KMS-11 (cell line): ENCODE data around the gene PTPRN2.
"Not testable (repeated sequence)": the region's sequence is repeated elsewhere in the genome, so short reads cannot be mapped to it uniquely, and the experiment has no call there.

Source experiments
- H2AFZ ChIP-seq: fragments of 200-600 bp; sonication (generic); 2 replicates; pipeline ENCODE4 v1.6.1; 2016; ENCODE audit warnings: antibody characterized with exemption, mixed run types, low read depth
- H3K27ac ChIP-seq: fragments of 200-600 bp; sonication (generic); 2 replicates; pipeline ENCODE4 v1.6.1; 2016; ENCODE audit warnings: mild to moderate bottlenecking, mixed run types
- H3K27me3 ChIP-seq: fragments of 200-600 bp; sonication (generic); 2 replicates; pipeline ENCODE4 v1.6.1; 2017; ENCODE audit warnings: mild to moderate bottlenecking, low read depth, mixed run types, moderate library complexity; ENCODE audit not compliant: insufficient read depth
- H3K36me3 ChIP-seq: fragments of 200-600 bp; sonication (generic); 2 replicates; pipeline ENCODE4 v1.6.1; 2017; ENCODE audit warnings: mild to moderate bottlenecking, mixed run types; ENCODE audit not compliant: insufficient read depth
- H3K4me1 ChIP-seq: fragments of 200-600 bp; sonication (generic); 2 replicates; pipeline ENCODE4 v1.6.1; 2016; ENCODE audit warnings: mild to moderate bottlenecking, low read depth, mixed run types; ENCODE audit not compliant: poor library complexity, severe bottlenecking
- H3K4me2 ChIP-seq: fragments of 200-600 bp; sonication (generic); 2 replicates; pipeline ENCODE4 v1.7.0; 2016; ENCODE audit warnings: mild to moderate bottlenecking, mixed run types
- H3K4me3 ChIP-seq: fragments of 200-600 bp; sonication (generic); IDR thresholded peaks from 2 replicates; pipeline ENCODE4 v1.6.1; 2017; ENCODE audit warnings: low read depth, low read length, mixed read lengths; ENCODE audit not compliant: insufficient read depth
- H3K79me2 ChIP-seq: fragments of 200-600 bp; sonication (generic); 2 replicates; pipeline ENCODE4 v1.6.1; 2016; ENCODE audit warnings: low read depth, mixed run types; ENCODE audit not compliant: insufficient read depth
- H3K9ac ChIP-seq: fragments of 200-600 bp; sonication (generic); 2 replicates; pipeline ENCODE4 v1.6.1; 2016; ENCODE audit warnings: mild to moderate bottlenecking, mixed run types
- H4K20me1 ChIP-seq: fragments of 200-600 bp; sonication (generic); 2 replicates; pipeline ENCODE4 v1.6.1; 2016; ENCODE audit warnings: mild to moderate bottlenecking, mixed run types; ENCODE audit not compliant: insufficient read depth
- TF ChIP-seq, protein P1 (sequence below): fragments of 200-600 bp; sonication (generic); conservative IDR thresholded peaks from 2 replicates; pipeline ENCODE4 v1.6.1; 2017; ENCODE audit warnings: low read depth, mild to moderate bottlenecking, antibody characterized with exemption, low read length, moderate library complexity, mixed read lengths

The PTPRN2 gene

GRCh38 chr7:157898261-157898660 lies 689.4 kb downstream of the PTPRN2 start:
- Histone ChIP-seq H3K4me1 (no peaks in the 10 kb centered on the region), H3K27me3 (peaks cover 5% of the 10 kb centered on the region; the same call in 1 of the 2 replicates), H3K4me3 (no peak overlapping the region), H2AFZ (no peak overlapping the region), H3K79me2 (no peaks in the 10 kb centered on the region), H4K20me1 (no peaks in the 10 kb centered on the region), H3K27ac (no peak overlapping the region), H3K9ac (no peak overlapping the region), H3K4me2 (no peak overlapping the region), H3K36me3 (no peaks in the 10 kb centered on the region)
- TF ChIP-seq, protein P1, sequence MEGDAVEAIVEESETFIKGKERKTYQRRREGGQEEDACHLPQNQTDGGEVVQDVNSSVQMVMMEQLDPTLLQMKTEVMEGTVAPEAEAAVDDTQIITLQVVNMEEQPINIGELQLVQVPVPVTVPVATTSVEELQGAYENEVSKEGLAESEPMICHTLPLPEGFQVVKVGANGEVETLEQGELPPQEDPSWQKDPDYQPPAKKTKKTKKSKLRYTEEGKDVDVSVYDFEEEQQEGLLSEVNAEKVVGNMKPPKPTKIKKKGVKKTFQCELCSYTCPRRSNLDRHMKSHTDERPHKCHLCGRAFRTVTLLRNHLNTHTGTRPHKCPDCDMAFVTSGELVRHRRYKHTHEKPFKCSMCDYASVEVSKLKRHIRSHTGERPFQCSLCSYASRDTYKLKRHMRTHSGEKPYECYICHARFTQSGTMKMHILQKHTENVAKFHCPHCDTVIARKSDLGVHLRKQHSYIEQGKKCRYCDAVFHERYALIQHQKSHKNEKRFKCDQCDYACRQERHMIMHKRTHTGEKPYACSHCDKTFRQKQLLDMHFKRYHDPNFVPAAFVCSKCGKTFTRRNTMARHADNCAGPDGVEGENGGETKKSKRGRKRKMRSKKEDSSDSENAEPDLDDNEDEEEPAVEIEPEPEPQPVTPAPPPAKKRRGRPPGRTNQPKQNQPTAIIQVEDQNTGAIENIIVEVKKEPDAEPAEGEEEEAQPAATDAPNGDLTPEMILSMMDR = no peak

GRCh38 chr7:157897681-157898080 lies 689.9 kb downstream of the PTPRN2 start:
- H3K27ac ChIP-seq = no peak overlapping the region
- H3K27me3 ChIP-seq = 0 out of 2 replicates have a peak, but pooled peaks cover 1% of the 10 kb centered on the region
- H4K20me1 ChIP-seq = no peaks in the 10 kb centered on the region
- no peak overlapping the region for H3K9ac ChIP-seq
- H2AFZ ChIP-seq = no peak overlapping the region
- TF ChIP-seq, protein P1 = no peak
- no peak overlapping the region for H3K4me2 ChIP-seq
- no peaks in the 10 kb centered on the region for H3K36me3 ChIP-seq
- H3K79me2 ChIP-seq = no peaks in the 10 kb centered on the region
- H3K4me1 ChIP-seq = no peaks in the 10 kb centered on the region
- no peak overlapping the region for H3K4me3 ChIP-seq

GRCh38 chr7:157896774-157897555 lies 690.7 kb downstream of the PTPRN2 start:
- Histone ChIP-seq H3K4me1 (no peaks in the 10 kb centered on the region), H3K36me3 (no peaks in the 10 kb centered on the region), H3K27me3 (0 out of 2 replicates have a peak, but pooled peaks cover 4% of the 10 kb centered on the region), H3K27ac (no peak overlapping the region), H4K20me1 (no peaks in the 10 kb centered on the region), H3K4me2 (no peak overlapping the region), H3K9ac (no peak overlapping the region), H3K79me2 (no peaks in the 10 kb centered on the region), H2AFZ (no peak overlapping the region), H3K4me3 (no peak overlapping the region)
- TF ChIP-seq, protein P1 = no peak

GRCh38 chr7:157896376-157896675 lies 691.3 kb downstream of the PTPRN2 start:
- not testable (repeated sequence) for H3K27me3 ChIP-seq, H3K79me2 ChIP-seq, H2AFZ ChIP-seq, H3K4me2 ChIP-seq, H3K4me3 ChIP-seq, H3K9ac ChIP-seq, H3K27ac ChIP-seq, H4K20me1 ChIP-seq, H3K4me1 ChIP-seq, H3K36me3 ChIP-seq

DNA sequence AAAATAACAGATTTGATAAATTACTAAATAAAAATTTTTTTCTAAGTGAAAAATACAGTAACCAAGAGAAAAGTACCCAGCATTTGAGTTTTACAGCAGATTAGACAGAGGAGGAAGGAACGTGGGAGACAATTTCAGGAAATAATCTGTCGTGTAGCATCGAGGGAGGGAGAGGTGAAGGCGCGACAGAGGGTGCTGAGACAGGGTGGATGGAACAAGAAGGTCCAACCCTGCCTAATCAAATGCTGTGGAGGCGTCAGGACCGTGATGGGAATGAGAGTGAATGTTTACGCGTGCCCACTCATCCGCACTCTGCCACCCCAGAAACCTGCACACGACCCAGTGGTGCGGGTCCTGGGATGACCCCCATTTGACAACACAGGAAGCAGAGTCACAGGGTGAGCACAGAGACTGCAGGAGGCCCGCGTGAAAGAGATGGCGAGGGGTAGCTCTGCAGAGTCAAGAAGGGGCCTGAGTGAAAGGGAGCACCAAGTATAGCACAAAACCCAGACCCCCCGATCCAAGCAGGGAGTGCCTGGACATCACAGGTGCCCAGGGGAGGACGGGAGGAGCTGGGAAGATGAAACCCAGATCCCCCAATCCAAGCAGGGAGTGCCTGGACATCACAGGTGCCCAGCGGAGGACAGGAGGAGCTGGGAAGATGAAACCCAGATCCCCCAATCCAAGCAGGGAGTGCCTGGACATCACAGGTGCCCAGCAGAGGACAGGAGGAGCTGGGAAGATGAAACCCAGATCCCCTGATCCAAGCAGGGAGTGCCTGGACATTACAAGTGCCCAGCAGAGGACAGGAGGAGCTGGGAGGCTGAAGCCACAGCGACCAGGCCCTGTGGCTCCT lies 691.9 kb downstream of the PTPRN2 start:
- Histone ChIP-seq H3K27me3 (0 out of 2 replicates have a peak, but pooled peaks cover 4% of the 10 kb centered on the region), H3K4me3 (no peak overlapping the region), H4K20me1 (no peaks in the 10 kb centered on the region), H3K27ac (no peak overlapping the region), H3K4me2 (no peak overlapping the region), H3K79me2 (no peaks in the 10 kb centered on the region), H3K4me1 (no peaks in the 10 kb centered on the region), H3K9ac (no peak overlapping the region), H2AFZ (no peak overlapping the region), H3K36me3 (no peaks in the 10 kb centered on the region)
- TF ChIP-seq, protein P1 = no peak

DNA sequence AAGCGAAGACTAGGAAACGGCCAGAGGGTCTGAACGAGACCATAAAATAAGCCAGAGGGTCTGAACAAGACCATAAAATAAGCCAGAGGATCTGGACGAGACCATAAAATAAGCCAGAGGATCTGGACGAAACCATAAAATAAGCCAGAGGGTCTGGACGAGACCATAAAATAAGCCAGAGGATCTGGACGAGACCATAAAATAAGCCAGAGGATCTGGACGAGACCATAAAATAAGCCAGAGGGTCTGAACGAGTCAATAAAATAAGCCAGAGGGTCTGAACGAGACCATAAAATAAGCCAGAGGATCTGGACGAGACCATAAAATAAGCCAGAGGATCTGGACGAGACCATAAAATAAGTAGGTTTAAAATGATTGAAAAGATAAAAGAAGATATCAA lies 692.5 kb downstream of the PTPRN2 start:
- not testable (repeated sequence) for H3K4me3 ChIP-seq, H2AFZ ChIP-seq, H3K36me3 ChIP-seq, H3K4me1 ChIP-seq, H3K79me2 ChIP-seq, H3K4me2 ChIP-seq, H3K27me3 ChIP-seq, H3K9ac ChIP-seq, H3K27ac ChIP-seq, H4K20me1 ChIP-seq
